Spleen (tissue), 11 donors: ENCODE results near the gene WDR4. TPM values are rescaled to one million over a fixed set of nuclear protein-coding genes. Genes with fewer than 3 reads are reported as not detected.
"Not testable (repeated sequence)": the region's sequence is repeated elsewhere in the genome, so short reads cannot be mapped to it uniquely, and the experiment has no call there.

ENCODE experiments used
- DNase-seq: peaks from one replicate; pipeline ENCODE4 v3.0.0-alpha.2; 2020
- H3K27ac ChIP-seq, 8 donors: fragments of 200-600 bp; sonication (generic) in 7 of 8; 1 replicate in 4 of 8; 2 replicates in 4 of 8; pipeline versions ENCODE4 v1.5.0 to v1.8.0; 2016 to 2021; ENCODE audit warnings: inconsistent platforms in 4 of 8, mild to moderate bottlenecking in 4 of 8, moderate library complexity in 1 of 8
- H3K27me3 ChIP-seq, 7 donors: fragments of 200-600 bp; sonication (generic) in 6 of 7; replicated peaks in 1 of 7; 1 replicate in 4 of 7; 2 replicates in 3 of 7; pipeline versions ENCODE4 v1.5.0 to v1.8.0; 2016 to 2021; ENCODE audit warnings: inconsistent platforms in 3 of 7, mild to moderate bottlenecking in 1 of 7
- H3K36me3 ChIP-seq, 6 donors: fragments of 200-600 bp; sonication (generic) in 5 of 6; 1 replicate in 4 of 6; 2 replicates in 2 of 6; pipeline versions ENCODE4 v1.5.0 to v1.8.0; 2016 to 2021; ENCODE audit warnings: inconsistent platforms in 2 of 6
- H3K4me1 ChIP-seq, 6 donors: fragments of 200-600 bp; sonication (generic) in 5 of 6; 1 replicate in 3 of 6; 2 replicates in 3 of 6; pipeline versions ENCODE4 v1.5.0 to v1.8.0; 2016 to 2021; ENCODE audit warnings: inconsistent platforms in 3 of 6
- H3K4me3 ChIP-seq, 8 donors: fragments of 200-600 bp; sonication (generic) in 7 of 8; 1 replicate in 4 of 8; 2 replicates in 4 of 8; pipeline versions ENCODE4 v1.5.0 to v1.8.0; 2016 to 2021; ENCODE audit warnings: inconsistent platforms in 4 of 8, mild to moderate bottlenecking in 4 of 8, moderate library complexity in 2 of 8
- H3K9me3 ChIP-seq, 8 donors: fragments of 200-600 bp; sonication (generic) in 7 of 8; 1 replicate in 4 of 8; 2 replicates in 4 of 8; pipeline versions ENCODE4 v1.5.0 to v1.8.0; 2016 to 2021; ENCODE audit warnings: inconsistent platforms in 4 of 8
- POLR2A ChIP-seq, 3 donors: fragments of 450-650 bp; IDR thresholded peaks; one replicate each; pipeline ENCODE4 v1.5.1; 2017; ENCODE audit warnings: antibody characterized with exemption in 3 of 3, mild to moderate bottlenecking in 1 of 3
- POLR2AphosphoS5 ChIP-seq, 3 donors: sonication (generic); formaldehyde crosslinking; IDR thresholded peaks; one replicate each; pipeline ENCODE4 v1.5.1; 2017; ENCODE audit warnings: antibody characterized with exemption in 3 of 3
- WGBS, 5 donors: extraction: QIAGEN DNeasy Blood & Tissue Kit in 3 of 5; methylation state at CpG; one replicate each; pipeline versions ENCODE4 v1.1.5 to v1.1.7; 2013 to 2018; 5-methylcytosine and 5-hydroxymethylcytosine counted together
- intact Hi-C: fragments of 100-400 bp; cut with DNase I; formaldehyde crosslinking; loops from one replicate; pipeline ENCODE4 v1.15.0; 2023; ENCODE audit warnings: low total_unique reads
- polyA plus RNA-seq, 3 donors: library from polyadenylated mRNA; stranded (reverse); fragments of 200-250 nt; gene quantifications; one replicate each; pipeline ENCODE4 v1.2.1, GENCODE V29; 2013
- total RNA-seq, 7 donors: library from RNA; depleted of rRNA in 3 of 7; stranded (reverse); fragments of >200 nt in 3 of 7; fragmentation: NEBNext Ultra II Directional in 4 of 7; extraction: Animal tissue kit (Norgen Biotek cat#: 25700) in 4 of 7; gene quantifications; one replicate each; pipeline versions ENCODE4 v1.1.0 to v1.2.1, GENCODE V29; 2016 to 2021
- TF ChIP-seq, protein P1 (sequence below), 11 experiments: fragments of 200-600 bp in 7 of 11; fragments of 450-650 bp in 4 of 11; sonication (generic) in 4 of 11; IDR thresholded peaks in 8 of 11; conservative IDR thresholded peaks in 3 of 11; 1 replicate in 7 of 11; 2 replicates in 4 of 11; pipeline versions ENCODE4 v1.4.0 to v1.8.0; 2016 to 2021; ENCODE audit warnings: antibody characterized with exemption in 11 of 11, inconsistent platforms in 4 of 11, mild to moderate bottlenecking in 1 of 11
- donor health status: healthy with polysubstance abuse.
- donor health status: DM: no; HTN: no; CAD: no; lungs with moderate emphysema.
- donor health status: DM: no; HTN: no; CAD: no.
- donor health status: Bipolar disorder and iron deficiency.
- donor health status: healthy.
- donor health status: DM: no; HTN: no; CAD: no.
- donor health status: DM: yes; HTN: yes; CAD: no.

Gene WDR4
- total and polyA plus RNA-seq, 10 donors: 6.1 to 31.3 (median 18.5) TPM

DNA sequence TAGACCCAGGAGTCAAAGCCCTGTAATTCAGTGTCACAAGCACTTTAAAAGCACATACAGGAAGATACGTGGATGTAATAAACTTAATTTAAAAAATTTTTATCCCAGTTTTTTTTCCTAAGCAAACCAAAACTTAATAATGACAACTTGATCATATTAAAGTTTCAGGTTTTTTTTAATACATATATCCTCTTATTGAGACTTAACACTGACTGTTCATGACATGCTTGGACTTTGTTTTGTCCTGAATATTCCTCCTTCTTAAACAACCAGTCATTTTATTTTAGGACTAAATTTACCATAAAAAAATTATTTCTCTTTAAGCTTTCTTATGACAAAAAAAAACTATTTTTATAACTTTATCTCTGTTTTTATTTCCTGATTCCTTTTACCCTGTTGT is 64.1 kb downstream of the WDR4 start:
- no peak overlapping the region for H3K4me3 ChIP-seq
- intact Hi-C loops: loop anchor here (5.0 kb wide), 2 partner anchors 163 to 223 kb away; partner anchors contain the start of gene PDE9A
- TF ChIP-seq, protein P1, sequence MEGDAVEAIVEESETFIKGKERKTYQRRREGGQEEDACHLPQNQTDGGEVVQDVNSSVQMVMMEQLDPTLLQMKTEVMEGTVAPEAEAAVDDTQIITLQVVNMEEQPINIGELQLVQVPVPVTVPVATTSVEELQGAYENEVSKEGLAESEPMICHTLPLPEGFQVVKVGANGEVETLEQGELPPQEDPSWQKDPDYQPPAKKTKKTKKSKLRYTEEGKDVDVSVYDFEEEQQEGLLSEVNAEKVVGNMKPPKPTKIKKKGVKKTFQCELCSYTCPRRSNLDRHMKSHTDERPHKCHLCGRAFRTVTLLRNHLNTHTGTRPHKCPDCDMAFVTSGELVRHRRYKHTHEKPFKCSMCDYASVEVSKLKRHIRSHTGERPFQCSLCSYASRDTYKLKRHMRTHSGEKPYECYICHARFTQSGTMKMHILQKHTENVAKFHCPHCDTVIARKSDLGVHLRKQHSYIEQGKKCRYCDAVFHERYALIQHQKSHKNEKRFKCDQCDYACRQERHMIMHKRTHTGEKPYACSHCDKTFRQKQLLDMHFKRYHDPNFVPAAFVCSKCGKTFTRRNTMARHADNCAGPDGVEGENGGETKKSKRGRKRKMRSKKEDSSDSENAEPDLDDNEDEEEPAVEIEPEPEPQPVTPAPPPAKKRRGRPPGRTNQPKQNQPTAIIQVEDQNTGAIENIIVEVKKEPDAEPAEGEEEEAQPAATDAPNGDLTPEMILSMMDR (IDR thresholded peaks at IDR 0.05 in 8 of 11, conservative IDR thresholded peaks at IDR 0.05 in 3 of 11): no peak
- TF ChIP-seq POLR2AphosphoS5 (IDR thresholded peaks at IDR 0.05) (no peak), POLR2A (IDR thresholded peaks at IDR 0.05) (no peak)
- peaks cover 0 to 20% (median 5%) of the 10 kb centered on the region in 8 donors for H3K9me3 ChIP-seq
- H3K27ac ChIP-seq: no peak overlapping the region
- no peaks in the 10 kb centered on the region for H3K36me3 ChIP-seq
- H3K4me1 ChIP-seq: peaks cover 0 to 15% (median 0%) of the 10 kb centered on the region in 6 donors
- peaks cover 0 to 20% (median 0%) of the 10 kb centered on the region in 7 donors for H3K27me3 ChIP-seq
- WGBS, 5 donors: 85 to 94% (median 91%) methylated on average over 1 of the region's 1 CpG
- no peak for DNase-seq

DNA sequence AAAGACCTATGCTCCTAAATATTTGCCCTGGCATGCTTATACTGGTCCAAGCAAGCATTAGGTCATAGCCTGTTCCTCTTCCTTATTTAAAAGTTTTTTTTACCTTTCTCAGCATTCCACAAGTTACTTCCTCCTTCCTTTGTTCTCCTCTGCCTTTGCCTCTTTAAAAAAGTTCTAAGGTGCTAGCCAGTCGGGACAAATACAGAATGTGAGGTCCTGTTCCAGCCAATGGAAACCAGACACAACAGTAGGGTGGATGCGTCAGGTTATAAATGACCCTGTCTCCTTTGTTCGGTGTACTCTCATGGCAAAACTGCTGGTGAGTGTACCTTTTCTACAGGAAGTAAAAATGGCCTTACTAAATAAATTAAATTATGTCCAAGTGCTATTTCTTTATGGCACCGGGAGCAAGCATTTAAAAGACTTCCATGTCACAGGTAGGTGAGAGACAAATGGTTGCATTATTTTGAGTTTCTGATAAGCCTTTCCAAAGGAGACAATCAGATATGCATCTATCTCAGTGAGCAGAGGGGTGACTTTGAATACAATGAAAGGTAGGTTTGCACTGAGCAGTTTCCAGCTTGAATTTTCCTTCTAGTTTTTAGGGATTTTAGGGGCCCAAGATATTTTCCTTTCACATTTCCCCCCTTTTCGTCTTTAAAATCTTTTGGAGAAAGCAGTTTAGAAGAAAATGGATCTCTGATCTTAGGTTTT is 66.7 kb downstream of the WDR4 start:
- H3K27ac ChIP-seq, H3K36me3 ChIP-seq, intact Hi-C loops, DNase-seq, H3K4me1 ChIP-seq, H3K4me3 ChIP-seq: not testable (repeated sequence)
- 58 to 73% (median 62%) methylated on average over 5 of the region's 5 CpGs for WGBS, 5 donors
- peaks cover 0 to 20% (median 5%) of the 10 kb centered on the region in 8 donors for H3K9me3 ChIP-seq
- H3K27me3 ChIP-seq: peaks cover 0 to 14% (median 0%) of the 10 kb centered on the region in 7 donors

DNA sequence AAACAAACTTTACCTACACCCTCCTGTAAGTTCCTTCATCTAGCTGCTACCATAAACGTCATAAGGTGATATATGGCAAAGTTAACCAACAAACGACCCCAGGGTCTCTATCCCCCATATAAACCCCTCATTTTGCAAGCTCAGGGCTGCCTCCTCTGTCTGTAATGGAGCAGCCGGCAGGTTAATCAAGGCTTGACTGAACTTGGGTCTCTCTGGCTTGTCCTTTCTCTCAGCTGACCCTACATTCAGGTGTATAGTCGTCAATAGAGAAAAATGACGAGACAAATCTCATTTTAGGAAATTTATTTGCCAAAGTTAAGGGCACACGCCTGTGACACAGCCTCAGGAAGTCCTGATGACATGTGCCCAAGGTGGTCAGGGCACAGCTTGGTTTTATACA is 67.4 kb downstream of the WDR4 start:
- no peaks in the 10 kb centered on the region for H3K36me3 ChIP-seq
- H3K4me1 ChIP-seq: peaks cover 0 to 8% (median 0%) of the 10 kb centered on the region in 6 donors
- intact Hi-C loops: no loop called here
- no peak for DNase-seq
- peaks cover 0 to 14% (median 0%) of the 10 kb centered on the region in 7 donors for H3K27me3 ChIP-seq
- TF ChIP-seq POLR2A (IDR thresholded peaks at IDR 0.05): no peak
- no peak for TF ChIP-seq POLR2AphosphoS5 (IDR thresholded peaks at IDR 0.05)
- TF ChIP-seq, protein P1 (IDR thresholded peaks at IDR 0.05 in 8 of 11, conservative IDR thresholded peaks at IDR 0.05 in 3 of 11): no peak
- no peak overlapping the region for H3K27ac ChIP-seq
- H3K4me3 ChIP-seq: no peak overlapping the region
- 56 to 68% (median 65%) methylated on average over 6 of the region's 6 CpGs for WGBS, 5 donors
- peaks cover 0 to 20% (median 5%) of the 10 kb centered on the region in 8 donors for H3K9me3 ChIP-seq

DNA sequence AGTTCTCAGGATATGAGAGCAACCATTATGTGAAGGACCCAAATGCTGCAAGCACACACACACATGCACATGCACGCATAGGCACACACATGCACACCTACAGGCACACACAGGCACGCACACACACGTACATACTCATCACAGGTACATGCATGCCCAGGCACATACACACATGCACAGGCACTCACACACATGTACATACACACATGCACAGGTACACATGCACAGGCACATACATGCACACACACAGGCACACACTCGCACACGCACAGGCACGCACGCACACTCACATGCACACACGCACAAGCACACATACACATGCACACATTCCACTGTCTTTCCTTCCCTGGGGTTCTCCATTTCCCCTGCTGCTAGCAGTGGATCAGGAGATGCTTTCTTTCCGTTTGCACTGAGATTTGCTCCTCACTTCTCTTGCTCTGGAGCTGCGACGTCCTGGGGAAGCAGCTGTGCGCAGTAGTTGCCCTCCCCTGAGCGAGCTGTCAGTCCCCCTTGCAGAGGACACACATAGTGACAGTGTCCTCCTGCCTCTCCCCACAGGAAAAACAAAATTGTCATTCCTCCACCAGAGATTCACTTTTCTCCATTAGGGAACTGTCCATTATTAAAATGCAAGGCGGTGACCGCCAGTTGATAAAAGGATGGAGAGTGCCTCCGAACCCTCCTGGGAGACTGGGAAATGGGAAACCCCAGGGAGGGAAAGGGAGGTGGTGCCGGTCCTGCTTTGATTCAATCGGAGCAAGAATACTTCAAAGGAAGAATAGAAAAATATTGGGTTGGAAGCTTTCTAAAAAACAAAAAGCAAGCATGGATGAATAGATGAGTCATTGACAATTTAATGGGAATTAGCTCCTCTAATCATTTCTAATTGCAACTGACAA is 69.5 kb downstream of the WDR4 start:
- no peak overlapping the region for H3K27ac ChIP-seq
- TF ChIP-seq POLR2AphosphoS5 (IDR thresholded peaks at IDR 0.05) (no peak), POLR2A (IDR thresholded peaks at IDR 0.05) (no peak)
- TF ChIP-seq, protein P1 (IDR thresholded peaks at IDR 0.05 in 8 of 11, conservative IDR thresholded peaks at IDR 0.05 in 3 of 11): no peak
- H3K4me3 ChIP-seq: no peak overlapping the region
- WGBS, 5 donors: 78 to 91% (median 86%) methylated on average over 18 of the region's 18 CpGs
- peaks cover 0 to 8% (median 0%) of the 10 kb centered on the region in 6 donors for H3K4me1 ChIP-seq
- peaks cover 0 to 6% (median under 1%) of the 10 kb centered on the region in 8 donors for H3K9me3 ChIP-seq
- peak; percentile 32 for DNase-seq
- intact Hi-C loops: no loop called here
- H3K36me3 ChIP-seq: no peaks in the 10 kb centered on the region
- peaks cover 0 to 14% (median 0%) of the 10 kb centered on the region in 7 donors for H3K27me3 ChIP-seq
